ENCODE measurements around the gene RAET1E.
A peak's percentile ranks its signal among the peaks of the same experiment; 100 is the strongest.
"Not testable (repeated sequence)": the region's sequence is repeated elsewhere in the genome, so short reads cannot be mapped to it uniquely, and the experiment has no call there.

The RAET1E gene

GRCh38 chr6:149909701-149910470, 12.0 kb upstream of the RAET1E start:
- DNase-seq (ENCODE audit: low read depth) = no peak

- not testable (repeated sequence) for DNase-seq (ENCODE audit: low read depth)
Measured at GRCh38 chr6:149908480-149908879, 10.6 kb upstream of the RAET1E start.

DNA sequence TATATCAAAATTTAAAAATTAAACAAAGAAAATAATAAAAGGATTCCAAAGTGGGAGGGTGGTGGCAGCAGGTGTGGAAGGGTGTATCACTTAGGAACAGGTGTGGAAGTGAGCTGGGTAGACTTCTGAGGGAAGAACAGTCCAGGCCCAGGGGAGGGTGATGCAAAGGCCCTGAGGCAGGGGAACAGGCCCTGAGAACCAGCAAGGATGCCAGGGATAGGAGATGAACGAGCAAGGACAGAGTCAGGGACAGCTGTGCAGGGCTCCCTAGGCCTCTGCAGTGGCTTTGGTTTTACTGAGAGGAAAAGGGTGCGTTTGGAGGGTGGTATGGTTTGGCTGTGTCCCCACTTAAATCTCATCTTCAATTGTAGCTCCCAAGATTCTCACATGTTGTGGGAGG, 9.4 kb upstream of the RAET1E start:
- no peak for DNase-seq (ENCODE audit: low read depth)

- no peak for DNase-seq (ENCODE audit: low read depth)
Measured at GRCh38 chr6:149906405-149906804, 8.5 kb upstream of the RAET1E start.

DNA sequence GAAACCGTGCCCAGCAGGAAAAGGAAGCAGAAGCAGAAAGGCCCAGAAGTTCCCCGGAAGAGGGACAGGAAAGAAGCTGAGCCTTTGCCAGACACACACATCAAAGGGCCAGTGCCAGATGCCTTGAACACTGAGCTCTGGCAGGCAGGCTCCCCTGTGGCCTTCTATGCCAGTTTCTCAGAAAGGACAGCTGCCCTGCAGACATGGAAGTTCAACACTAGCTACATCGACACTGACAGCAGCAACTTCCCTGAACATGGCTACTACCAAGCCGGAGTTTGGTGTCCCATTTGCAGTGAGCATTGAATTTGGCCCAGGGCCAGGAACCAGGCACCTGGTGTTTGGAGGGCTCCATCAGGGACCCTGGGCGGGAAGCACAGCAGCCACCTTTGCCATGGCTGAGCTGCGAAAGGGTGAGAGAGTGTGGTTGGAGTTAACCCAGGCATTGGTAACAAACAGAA, 8.0 kb upstream of the RAET1E start:
- DNase-seq (ENCODE audit: low read depth) = no peak

DNA sequence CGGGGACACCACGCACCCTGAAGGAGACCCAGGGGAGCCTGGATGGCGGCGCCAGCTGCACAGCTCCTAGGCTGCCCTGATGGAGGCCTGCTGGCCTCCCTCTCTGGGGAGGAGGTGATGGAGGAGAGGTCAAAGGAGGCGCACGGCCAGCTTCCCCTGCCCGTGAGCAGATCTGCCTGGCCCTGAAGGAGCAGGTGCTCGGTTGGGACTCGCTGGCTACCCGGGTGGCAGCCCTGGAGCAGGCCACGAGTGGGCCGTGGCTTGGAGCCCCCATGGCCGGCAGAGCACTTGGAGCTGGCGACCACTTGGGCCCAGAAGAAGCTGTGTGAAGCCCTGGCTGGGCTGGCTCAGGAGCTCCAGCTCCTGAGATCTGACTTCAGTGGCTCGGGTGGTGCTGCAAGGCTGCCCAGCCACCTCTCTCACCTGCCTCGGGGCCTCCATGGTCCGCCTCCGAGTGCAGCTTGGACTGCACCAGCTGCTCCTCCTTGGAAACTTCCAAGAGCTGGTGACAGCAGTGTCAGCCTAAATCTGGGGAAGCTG, 7.5 kb upstream of the RAET1E start:
- DNase-seq (ENCODE audit: low read depth) = no peak

DNA sequence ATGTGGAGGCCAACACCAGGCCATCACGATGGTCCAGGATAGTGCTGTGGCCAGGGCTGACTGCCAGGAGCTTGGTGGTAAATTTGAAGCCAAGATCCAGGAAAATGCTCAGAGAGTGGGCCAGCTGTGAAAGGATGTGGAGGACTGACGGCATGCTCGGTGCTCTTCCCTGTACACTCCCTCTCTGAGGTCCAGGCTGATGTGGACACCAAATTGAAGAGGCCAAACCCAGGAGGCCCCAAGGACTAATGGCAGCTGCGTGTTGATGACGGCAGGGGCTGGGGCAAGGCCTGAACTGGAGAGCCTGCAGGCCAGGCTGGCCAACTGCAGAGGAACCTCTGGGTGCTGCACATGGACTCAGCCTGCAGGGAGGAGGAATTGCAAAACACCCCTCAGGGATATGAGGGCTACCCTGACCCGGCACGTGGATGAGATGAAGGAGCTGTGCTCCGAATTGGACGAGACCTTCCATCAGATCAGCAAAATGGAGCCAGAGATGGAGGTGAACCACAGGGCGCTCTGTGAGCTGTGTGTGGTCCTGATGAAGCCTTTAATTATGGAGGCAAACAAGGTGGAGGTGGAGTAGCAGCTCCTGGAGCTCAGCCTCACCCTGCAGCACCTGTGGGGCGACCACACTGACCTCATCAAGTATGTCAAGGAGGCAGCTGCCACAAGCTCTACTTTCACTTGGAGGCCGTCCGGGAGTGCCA, 6.9 kb upstream of the RAET1E start:
- no peak for DNase-seq (ENCODE audit: low read depth)

GRCh38 chr6:149903938-149904611, 6.2 kb upstream of the RAET1E start:
- DNase-seq (ENCODE audit: low read depth) = no peak

GRCh38 chr6:149901444-149902140, 3.7 kb upstream of the RAET1E start:
- no peak for DNase-seq (ENCODE audit: low read depth)

DNA sequence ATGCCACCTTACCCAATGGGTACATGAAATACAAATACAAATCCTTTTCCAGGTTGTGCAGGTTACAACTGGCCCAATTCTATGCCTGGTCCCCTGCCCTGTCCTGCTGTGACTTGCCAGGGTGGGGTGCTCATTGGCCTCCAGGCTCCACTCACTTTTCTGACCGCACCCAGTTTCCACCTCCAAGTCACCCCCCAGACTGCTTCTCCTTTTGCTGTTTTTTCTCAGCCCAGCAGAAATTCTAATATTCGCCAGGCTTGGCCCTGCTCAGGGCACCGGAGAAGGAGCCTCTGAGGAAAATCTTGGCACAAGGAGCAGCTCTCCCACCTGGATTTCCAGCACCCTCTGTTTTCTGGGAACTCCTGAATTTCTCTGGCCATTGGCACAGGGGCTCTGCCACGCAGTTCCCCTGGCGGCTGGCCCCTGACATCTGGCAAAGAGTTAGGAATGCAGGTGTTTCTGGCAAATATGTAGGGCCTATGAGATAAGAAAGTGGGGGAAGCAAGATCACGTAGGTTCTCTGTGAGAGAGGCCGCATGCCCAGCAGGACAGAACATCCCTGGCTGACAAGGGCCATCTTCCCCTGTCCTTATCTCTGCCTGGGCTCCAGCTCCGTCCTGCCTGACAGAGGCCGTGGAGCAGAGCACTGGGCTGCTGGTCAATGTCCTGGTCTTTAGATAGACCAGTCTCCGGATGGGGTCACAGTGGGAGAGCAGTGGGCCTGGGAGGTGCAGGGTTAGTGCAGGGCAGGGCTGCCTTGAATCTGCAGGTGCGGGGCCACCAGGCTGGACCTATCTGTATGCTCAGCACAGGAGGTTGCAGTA, 2.9 kb upstream of the RAET1E start:
- DNase-seq (ENCODE audit: low read depth) = no peak

DNA sequence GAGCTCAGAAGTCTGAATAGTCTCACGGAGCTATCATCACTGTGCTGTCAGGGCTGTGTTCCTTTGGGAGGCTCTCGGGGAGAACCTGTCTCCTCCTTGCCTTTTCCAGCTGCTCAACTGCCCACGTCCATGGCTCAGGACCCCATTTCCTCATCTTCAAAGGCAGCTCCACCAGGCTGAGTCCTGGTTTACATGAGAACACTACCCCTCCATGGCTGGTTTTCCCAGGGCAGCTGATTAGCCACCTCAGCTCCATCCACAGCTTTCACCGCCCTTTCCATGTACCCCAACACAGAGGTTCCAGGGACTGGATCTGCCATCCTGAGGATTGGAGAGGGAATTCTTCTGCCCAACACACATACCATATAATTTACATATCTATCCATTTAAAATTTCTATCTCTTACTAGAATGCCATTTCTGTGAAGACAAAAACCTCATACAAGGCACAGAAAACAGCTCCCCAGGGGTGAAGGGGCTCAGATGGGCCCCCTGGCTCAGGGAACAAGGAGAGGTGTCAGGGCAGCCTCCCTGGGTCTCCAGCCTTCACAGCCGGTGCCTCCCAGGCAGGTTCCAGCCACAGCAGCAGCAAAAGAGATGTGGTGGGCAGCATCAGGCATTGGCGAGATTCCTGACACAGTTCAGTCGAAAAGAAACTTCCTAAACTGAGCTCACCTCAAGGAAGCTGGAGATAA, 2.2 kb upstream of the RAET1E start:
- no peak for DNase-seq (ENCODE audit: low read depth)

- no peak for DNase-seq (ENCODE audit: low read depth)
Measured at GRCh38 chr6:149899486-149899885, 1.6 kb upstream of the RAET1E start.

DNA sequence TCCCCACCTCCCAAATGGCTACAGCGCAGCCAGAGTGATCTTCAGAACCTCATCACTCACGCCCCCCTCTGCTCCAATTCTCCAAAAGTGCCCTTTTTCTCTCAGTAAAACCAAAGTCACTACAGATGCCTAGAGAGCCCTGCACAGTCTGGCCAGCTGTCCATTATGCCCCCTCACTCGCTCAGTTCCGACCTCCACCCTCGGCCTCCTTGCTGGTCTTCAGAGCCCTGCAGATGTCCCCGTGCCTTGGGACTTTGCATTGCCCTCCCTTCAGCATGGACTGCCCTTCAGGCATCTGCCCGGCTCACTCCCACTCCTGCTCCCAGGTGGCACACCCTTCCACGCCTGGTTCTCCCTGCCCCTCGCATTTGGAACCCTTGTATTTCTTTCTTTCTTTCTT, 1.1 kb upstream of the RAET1E start:
- no peak for DNase-seq (ENCODE audit: low read depth)

- DNase-seq (ENCODE audit: low read depth) = no peak
Measured at GRCh38 chr6:149897015-149897697, 757 bp downstream of the RAET1E start.

DNA sequence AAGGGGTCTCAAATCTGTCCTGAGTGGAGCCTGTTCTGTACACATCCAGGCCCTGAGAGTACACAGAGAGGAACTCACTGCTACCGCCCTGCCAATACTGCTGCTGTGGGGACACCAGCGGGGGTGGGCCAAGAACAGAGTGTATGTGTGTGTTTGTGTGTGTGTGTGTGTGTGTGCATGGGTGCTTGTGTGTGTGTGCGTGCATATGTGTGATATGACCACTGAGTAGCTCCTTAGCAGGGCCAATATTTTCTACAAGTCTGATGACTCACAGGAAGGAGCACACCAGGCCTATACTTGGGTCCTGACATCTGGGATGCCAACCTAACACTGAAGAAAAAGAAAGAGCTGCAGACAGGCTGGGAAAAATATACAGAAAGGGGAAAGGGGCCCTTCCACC, 1.4 kb downstream of the RAET1E start:
- DNase-seq (ENCODE audit: low read depth) = no peak

GRCh38 chr6:149895833-149896271, 2.1 kb downstream of the RAET1E start:
- peak; percentile 8 for DNase-seq (ENCODE audit: low read depth)

DNA sequence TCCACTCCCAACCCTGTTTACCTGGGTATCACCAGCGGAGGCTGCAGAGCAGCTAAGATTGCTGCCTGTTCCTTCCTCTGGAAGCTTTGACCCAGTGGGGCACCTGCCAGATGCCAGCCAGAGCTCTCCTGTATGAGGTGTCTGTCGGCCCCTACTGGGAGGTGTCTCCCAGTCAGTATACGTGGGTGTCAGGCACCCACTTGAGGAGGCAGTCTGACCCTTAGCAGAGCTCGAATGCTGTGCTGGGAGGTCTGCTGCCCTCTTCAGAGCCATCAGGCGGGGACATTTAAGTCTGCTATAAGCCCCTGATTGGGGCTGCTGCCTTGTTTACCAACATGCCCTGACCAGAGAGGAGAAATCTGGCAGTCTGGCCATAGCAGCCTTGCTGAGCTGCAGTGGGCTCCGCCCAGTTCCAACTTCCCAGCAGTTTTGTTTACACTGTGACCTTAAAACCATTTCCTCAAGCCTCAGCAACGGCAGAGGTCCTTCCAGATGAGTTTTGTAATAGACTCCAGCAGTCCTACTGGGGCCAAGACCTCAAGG, 2.8 kb downstream of the RAET1E start:
- DNase-seq (ENCODE audit: low read depth) = no peak

DNA sequence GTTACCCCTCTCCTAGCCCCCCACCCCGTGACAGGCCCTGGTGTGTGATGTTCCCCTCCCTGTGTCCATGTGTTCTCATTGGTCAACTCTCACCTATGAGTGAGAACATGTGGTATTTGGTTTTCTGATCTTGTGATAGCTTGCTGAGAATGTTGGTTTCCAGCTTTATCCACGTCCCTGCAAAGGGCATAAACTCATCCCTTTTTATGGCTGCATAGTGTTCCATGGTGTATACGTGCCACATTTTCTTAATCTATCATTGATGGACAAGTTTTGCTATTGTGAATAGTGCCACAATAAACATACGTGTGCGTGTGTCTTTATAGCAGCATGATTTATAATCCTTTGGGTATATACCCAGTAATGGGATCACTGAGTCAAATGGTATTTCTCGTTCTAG, 6.0 kb downstream of the RAET1E start:
- DNase-seq (ENCODE audit: low read depth) = not testable (repeated sequence)

- DNase-seq (ENCODE audit: low read depth) = no peak
Measured at GRCh38 chr6:149891259-149891658, 6.7 kb downstream of the RAET1E start.

- DNase-seq (ENCODE audit: low read depth) = no peak
Measured at GRCh38 chr6:149890629-149891045, 7.3 kb downstream of the RAET1E start.

Measured in activated T-helper 1 cell treated with Interleukin-2 at 50 U/mL for 16 hours (primary cell).